DOHH2 (cell line): ENCODE measurements around the gene WDR31.
A peak's percentile ranks its signal among the peaks of the same experiment; 100 is the strongest.

Source experiments
- H3F3A ChIP-seq: fragments of 200-600 bp; sonication (generic), shearing (Covaris generic); 2 replicates; pipeline ENCODE4 v1.6.0; 2016; ENCODE audit warnings: antibody characterized with exemption, mild to moderate bottlenecking; ENCODE audit not compliant: control insufficient read depth, insufficient read depth
- H3K27ac ChIP-seq: fragments of 200-600 bp; sonication (generic); 2 replicates; pipeline ENCODE4 v1.5.1; 2014; ENCODE audit warnings: low read depth, mild to moderate bottlenecking, low read length, moderate library complexity
- H3K27me3 ChIP-seq: fragments of 200-600 bp; sonication (generic); 2 replicates; pipeline ENCODE4 v1.6.1; 2014; ENCODE audit warnings: mild to moderate bottlenecking, low read length, mixed read lengths; ENCODE audit not compliant: control insufficient read depth
- H3K36me3 ChIP-seq: fragments of 200-600 bp; sonication (generic); 2 replicates; pipeline ENCODE4 v1.6.1; 2014; ENCODE audit warnings: mild to moderate bottlenecking, low read length, moderate library complexity, mixed read lengths; ENCODE audit not compliant: control insufficient read depth
- H3K4me1 ChIP-seq: fragments of 200-600 bp; sonication (generic); 2 replicates; pipeline ENCODE4 v1.6.1; 2014; ENCODE audit warnings: mild to moderate bottlenecking, low read length, mixed read lengths; ENCODE audit not compliant: control insufficient read depth
- H3K4me2 ChIP-seq: fragments of 200-600 bp; sonication (generic); 2 replicates; pipeline ENCODE4 v1.6.0; 2014; ENCODE audit warnings: mild to moderate bottlenecking, low read length, moderate library complexity
- H3K4me3 ChIP-seq: fragments of 200-600 bp; sonication (generic); 2 replicates; pipeline ENCODE4 v1.5.1; 2014; ENCODE audit warnings: mild to moderate bottlenecking, low read length, mixed read lengths
- H3K79me2 ChIP-seq: fragments of 200-600 bp; sonication (generic); 2 replicates; pipeline ENCODE4 v1.6.1; 2014; ENCODE audit warnings: mild to moderate bottlenecking, low read length, mixed read lengths; ENCODE audit not compliant: control insufficient read depth
- H3K9me2 ChIP-seq: fragments of 200-600 bp; sonication (generic); replicated peaks from 2 replicates; pipeline ENCODE4 v1.6.1; 2014; ENCODE audit warnings: mild to moderate bottlenecking, low read length, mixed read lengths; ENCODE audit not compliant: control insufficient read depth
- H3K9me3 ChIP-seq: fragments of 200-600 bp; sonication (generic); 2 replicates; pipeline ENCODE4 v1.6.1; 2014; ENCODE audit warnings: antibody characterized with exemption, low read length, mixed read lengths; ENCODE audit not compliant: control insufficient read depth, insufficient read depth
- H4K20me1 ChIP-seq: fragments of 200-600 bp; sonication (generic); 2 replicates; pipeline ENCODE4 v1.6.0; 2014; ENCODE audit warnings: low read depth, mild to moderate bottlenecking, antibody characterized with exemption, low read length, moderate library complexity; ENCODE audit not compliant: control insufficient read depth, insufficient read depth
- EZH2phosphoT487 ChIP-seq: fragments of 200-600 bp; sonication (generic); IDR thresholded peaks from 2 replicates; pipeline ENCODE4 v1.6.1; 2017; ENCODE audit warnings: borderline replicate concordance, mild to moderate bottlenecking, antibody characterized with exemption, low read length, moderate library complexity, mixed read lengths
- TF ChIP-seq, protein P1 (sequence below): fragments of 200-600 bp; sonication (generic); IDR thresholded peaks from one replicate; pipeline ENCODE4 v1.5.1; 2014; ENCODE audit warnings: antibody characterized with exemption, mild to moderate bottlenecking, low read depth, low read length; ENCODE audit not compliant: poor library complexity, severe bottlenecking

WDR31 gene

DNA sequence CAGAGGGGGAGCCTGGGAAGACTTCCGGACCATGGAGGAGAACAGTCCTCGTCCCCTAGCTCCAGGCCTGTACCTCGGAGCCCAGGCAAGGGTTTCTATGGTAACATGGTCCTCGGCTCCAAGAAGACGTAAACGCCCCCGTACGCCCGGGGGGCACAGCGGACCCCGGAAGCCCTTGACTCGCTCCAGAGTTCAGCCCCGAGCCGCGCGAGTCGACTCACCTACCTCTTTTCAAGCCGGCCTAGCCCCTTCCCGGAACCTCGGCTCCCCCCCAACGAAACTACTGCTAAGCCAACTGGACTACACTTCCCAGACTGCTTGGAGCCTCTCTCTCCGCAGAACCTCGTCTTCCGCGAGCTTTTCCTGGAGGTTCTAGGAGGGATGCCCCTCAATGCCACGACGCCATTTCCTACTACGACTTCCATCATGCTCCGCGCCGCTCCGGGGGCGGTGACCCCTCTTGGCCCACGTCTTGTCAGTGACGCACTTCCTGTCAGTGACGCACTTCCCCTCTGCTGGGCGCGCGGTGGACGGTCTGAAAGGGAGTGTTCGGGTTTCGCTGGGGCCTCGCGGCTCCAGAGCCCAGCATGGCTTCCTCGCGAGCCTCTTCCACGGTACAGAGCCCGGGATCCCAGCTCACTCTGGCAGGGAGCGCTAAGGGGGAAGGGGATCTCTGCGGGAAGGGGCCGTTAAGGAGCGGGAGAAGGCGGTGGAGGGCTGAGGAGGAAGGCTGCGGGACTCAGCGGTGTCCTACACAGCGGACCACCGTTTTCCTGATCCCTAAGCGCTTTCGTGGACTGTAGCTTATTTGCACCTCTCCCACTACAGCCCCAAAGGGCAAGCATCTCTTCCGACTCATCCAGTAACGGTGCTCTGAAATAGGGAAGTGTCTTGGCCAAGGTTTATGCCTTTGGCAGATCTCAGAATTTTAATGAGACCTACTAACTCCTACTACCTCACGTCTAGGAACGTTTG is 64.6 kb downstream of the WDR31 start, which contains the start of the genes CDC26 and PRPF4:
CDC26 (minus strand) TSS at position 416 of the 975 bp plus-strand sequence. CDS start 3,065 bp downstream, outside the sequence.
PRPF4 (plus strand) TSS at position 502 of the 975 bp plus-strand sequence; CDS start at position 588, 86 bp downstream.
- H3F3A ChIP-seq, result peaks cover 3% of the 10 kb centered on the region; the same call in 1 of the 2 replicates
- peak within 1 kb of the TSS; percentile 78 for H3K4me2 ChIP-seq
- TF ChIP-seq EZH2phosphoT487, result no peak
- TF ChIP-seq, protein P1, sequence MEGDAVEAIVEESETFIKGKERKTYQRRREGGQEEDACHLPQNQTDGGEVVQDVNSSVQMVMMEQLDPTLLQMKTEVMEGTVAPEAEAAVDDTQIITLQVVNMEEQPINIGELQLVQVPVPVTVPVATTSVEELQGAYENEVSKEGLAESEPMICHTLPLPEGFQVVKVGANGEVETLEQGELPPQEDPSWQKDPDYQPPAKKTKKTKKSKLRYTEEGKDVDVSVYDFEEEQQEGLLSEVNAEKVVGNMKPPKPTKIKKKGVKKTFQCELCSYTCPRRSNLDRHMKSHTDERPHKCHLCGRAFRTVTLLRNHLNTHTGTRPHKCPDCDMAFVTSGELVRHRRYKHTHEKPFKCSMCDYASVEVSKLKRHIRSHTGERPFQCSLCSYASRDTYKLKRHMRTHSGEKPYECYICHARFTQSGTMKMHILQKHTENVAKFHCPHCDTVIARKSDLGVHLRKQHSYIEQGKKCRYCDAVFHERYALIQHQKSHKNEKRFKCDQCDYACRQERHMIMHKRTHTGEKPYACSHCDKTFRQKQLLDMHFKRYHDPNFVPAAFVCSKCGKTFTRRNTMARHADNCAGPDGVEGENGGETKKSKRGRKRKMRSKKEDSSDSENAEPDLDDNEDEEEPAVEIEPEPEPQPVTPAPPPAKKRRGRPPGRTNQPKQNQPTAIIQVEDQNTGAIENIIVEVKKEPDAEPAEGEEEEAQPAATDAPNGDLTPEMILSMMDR, result no peak
- peak within 1 kb of the TSS; percentile 44 for H3K27ac ChIP-seq
- no peaks in the 10 kb centered on the region for H3K9me3 ChIP-seq
- peaks cover 65% of the 10 kb centered on the region for H3K79me2 ChIP-seq
- H3K9me2 ChIP-seq, result no peaks in the 10 kb centered on the region
- H3K27me3 ChIP-seq, result no peaks in the 10 kb centered on the region
- H3K36me3 ChIP-seq, result peaks cover 75% of the 10 kb centered on the region
- H3K4me1 ChIP-seq, result peaks cover 18% of the 10 kb centered on the region
- H3K4me3 ChIP-seq, result peak within 1 kb of the TSS; percentile 95
- no peaks in the 10 kb centered on the region for H4K20me1 ChIP-seq

DNA sequence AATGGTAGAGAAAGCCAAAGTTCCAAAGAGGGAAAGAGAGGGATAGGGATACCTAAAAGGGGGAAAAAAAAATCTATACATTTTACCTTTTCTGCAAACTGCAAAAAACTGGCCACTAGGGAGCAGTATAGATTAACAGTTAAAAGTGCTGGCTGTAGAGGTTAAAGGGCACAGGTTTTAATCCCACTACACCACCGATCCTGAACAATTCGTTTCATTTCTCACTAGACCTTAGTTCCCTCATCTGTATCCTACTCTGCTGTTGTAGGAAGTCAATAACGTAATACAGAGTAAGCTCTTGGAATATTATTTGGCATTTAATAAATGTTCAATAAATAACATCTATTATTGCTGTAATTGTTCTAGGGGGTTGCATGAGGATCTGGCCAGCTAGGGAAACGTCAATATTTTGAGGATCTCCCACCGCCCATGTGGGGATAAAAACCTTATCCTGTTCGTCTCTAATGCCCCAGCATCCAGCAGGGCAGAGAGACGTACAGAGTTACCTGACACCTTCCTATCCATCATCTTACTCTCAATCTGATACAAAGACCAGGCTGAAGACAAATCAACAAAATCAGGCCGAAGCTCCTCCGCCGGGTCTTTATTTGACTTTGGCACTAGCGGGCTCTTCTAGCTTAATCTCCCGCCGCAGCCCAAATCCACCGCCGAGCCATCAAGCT is 65.5 kb downstream of the WDR31 start:
- peaks cover 3% of the 10 kb centered on the region; the same call in 1 of the 2 replicates for H3F3A ChIP-seq
- peak overlapping the region; percentile 78 for H3K4me2 ChIP-seq
- peak overlapping the region; percentile 95 for H3K4me3 ChIP-seq
- H3K27me3 ChIP-seq, result no peaks in the 10 kb centered on the region
- H3K9me2 ChIP-seq, result no peaks in the 10 kb centered on the region
- H3K79me2 ChIP-seq, result peaks cover 59% of the 10 kb centered on the region
- no peak for TF ChIP-seq EZH2phosphoT487
- TF ChIP-seq, protein P1, result peak; percentile 71
- no peaks in the 10 kb centered on the region for H3K9me3 ChIP-seq
- peak overlapping the region; percentile 44 for H3K27ac ChIP-seq
- peaks cover 18% of the 10 kb centered on the region for H3K4me1 ChIP-seq
- H3K36me3 ChIP-seq, result peaks cover 73% of the 10 kb centered on the region
- no peaks in the 10 kb centered on the region for H4K20me1 ChIP-seq

DNA sequence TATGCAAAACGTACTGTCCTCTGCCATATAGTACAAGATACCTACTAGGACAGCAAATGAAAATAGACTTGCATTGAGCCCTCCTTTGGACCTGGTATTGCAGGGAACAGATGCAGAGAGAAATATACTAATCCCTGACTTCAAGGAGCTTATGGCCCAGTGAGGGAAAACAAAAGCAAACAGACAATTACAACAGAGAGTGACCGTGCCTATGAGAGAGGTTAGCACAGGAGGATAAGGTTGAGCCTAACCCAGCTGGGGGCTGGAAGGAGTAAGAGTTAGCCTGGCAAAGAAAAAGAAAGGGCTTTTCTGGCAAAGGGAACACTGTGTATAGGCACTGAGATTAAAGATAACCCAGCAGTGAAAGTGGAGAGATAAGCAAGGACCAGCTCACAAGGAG is 70.2 kb downstream of the WDR31 start:
- H3K4me1 ChIP-seq, result peaks cover 7% of the 10 kb centered on the region
- H3K36me3 ChIP-seq, result peaks cover 57% of the 10 kb centered on the region
- H3K27ac ChIP-seq, result no peak overlapping the region
- no peaks in the 10 kb centered on the region for H3K27me3 ChIP-seq
- no peak overlapping the region for H3K4me2 ChIP-seq
- no peak overlapping the region for H3K4me3 ChIP-seq
- H3K79me2 ChIP-seq, result peaks cover 19% of the 10 kb centered on the region
- H3K9me3 ChIP-seq, result no peaks in the 10 kb centered on the region
- H3K9me2 ChIP-seq, result no peaks in the 10 kb centered on the region
- H3F3A ChIP-seq, result peaks cover 6% of the 10 kb centered on the region; the same call in 1 of the 2 replicates
- TF ChIP-seq, protein P1, result no peak
- no peak for TF ChIP-seq EZH2phosphoT487
- H4K20me1 ChIP-seq, result no peaks in the 10 kb centered on the region
